Keratinocyte (primary cell): ENCODE measurements around the gene TIGD6. TPM values are rescaled to one million over a fixed set of nuclear protein-coding genes. Genes with fewer than 3 reads are reported as not detected.

ENCODE experiments used
- DNase-seq: peaks from one replicate; pipeline ENCODE4 v3.0.0-alpha.2; 2011; ENCODE audit warnings: low read depth, missing footprints, low spot score
- FAIRE-seq: peaks from 2 replicates; lab custom pipeline; 2011; peaks lifted over from hg19 to GRCh38; lab: Jason Lieb, UNC
- H2AFZ ChIP-seq: 2 replicates; pipeline ENCODE4 v1.6.0; 2012; ENCODE audit warnings: low read length, control low read depth, inconsistent platforms; ENCODE audit not compliant: control insufficient read depth
- H3K27ac ChIP-seq: 2 replicates; pipeline ENCODE4 v1.5.1; 2011; ENCODE audit warnings: low read length; ENCODE audit not compliant: control insufficient read depth, insufficient read depth
- H3K27me3 ChIP-seq: 3 replicates; pipeline ENCODE4 v1.6.0; 2011; ENCODE audit warnings: low read length; ENCODE audit not compliant: control insufficient read depth, insufficient read depth; ENCODE audit errors: extremely low read depth
- H3K36me3 ChIP-seq, 2 experiments: 2 replicates in 1 of 2; 3 replicates in 1 of 2; pipeline ENCODE4 v1.5.1; 2011; ENCODE audit warnings: low read length in 2 of 2, mild to moderate bottlenecking in 1 of 2; ENCODE audit not compliant: control insufficient read depth in 2 of 2, insufficient read depth in 2 of 2; ENCODE audit errors: extremely low read depth in 1 of 2
- H3K4me1 ChIP-seq: 3 replicates; pipeline ENCODE4 v1.5.1; 2011; ENCODE audit warnings: low read length; ENCODE audit not compliant: control insufficient read depth, insufficient read depth; ENCODE audit errors: extremely low read depth
- H3K4me2 ChIP-seq: 3 replicates; pipeline ENCODE4 v1.6.0; 2011; ENCODE audit warnings: low read depth, low read length; ENCODE audit not compliant: control insufficient read depth, insufficient read depth; ENCODE audit errors: extremely low read depth
- H3K4me3 ChIP-seq, 3 experiments: fragments of 200-600 bp in 1 of 3; sonication (generic) in 1 of 3; 2 replicates in 2 of 3; 3 replicates in 1 of 3; pipeline ENCODE4 v1.5.1; 2011 to 2016; ENCODE audit warnings: low read length in 3 of 3, mild to moderate bottlenecking in 3 of 3, control low read depth in 2 of 3, inconsistent platforms in 1 of 3, low read depth in 1 of 3, mixed read lengths in 1 of 3, mixed run types in 1 of 3, moderate library complexity in 1 of 3; ENCODE audit not compliant: control insufficient read depth in 2 of 3, insufficient read depth in 2 of 3; ENCODE audit errors: extremely low read depth in 1 of 3
- H3K79me2 ChIP-seq: 2 replicates; pipeline ENCODE4 v1.6.0; 2012; ENCODE audit warnings: low read length; ENCODE audit not compliant: control insufficient read depth, insufficient read depth
- H3K9ac ChIP-seq: 3 replicates; pipeline ENCODE4 v1.6.0; 2011; ENCODE audit warnings: low read length; ENCODE audit not compliant: control insufficient read depth, insufficient read depth; ENCODE audit errors: extremely low read depth
- H3K9me1 ChIP-seq: 3 replicates; pipeline ENCODE4 v1.6.0; 2011; ENCODE audit warnings: low read length; ENCODE audit not compliant: control insufficient read depth, insufficient read depth; ENCODE audit errors: extremely low read depth
- H3K9me3 ChIP-seq: 2 replicates; pipeline ENCODE4 v1.5.1; 2012; ENCODE audit warnings: low read depth, low read length; ENCODE audit not compliant: control insufficient read depth
- H4K20me1 ChIP-seq: 3 replicates; pipeline ENCODE4 v1.6.0; 2011; ENCODE audit warnings: low read length; ENCODE audit not compliant: control insufficient read depth, insufficient read depth; ENCODE audit errors: extremely low read depth
- CTCF ChIP-seq, 3 experiments: IDR thresholded peaks in 1 of 3; conservative IDR thresholded peaks in 1 of 3; optimal IDR thresholded peaks in 1 of 3; 2 replicates in 2 of 3; 3 replicates in 1 of 3; pipeline versions ENCODE3 to v1.5.1; 2011; ENCODE audit warnings: low read length in 3 of 3, mild to moderate bottlenecking in 3 of 3, moderate library complexity in 2 of 3, control low read depth in 1 of 3, inconsistent platforms in 1 of 3; ENCODE audit not compliant: insufficient read depth in 2 of 3; ENCODE audit errors: extremely low read depth in 1 of 3
- EZH2 ChIP-seq: IDR thresholded peaks from one replicate; pipeline ENCODE4 v1.6.1; 2012; ENCODE audit warnings: inconsistent platforms, mild to moderate bottlenecking, low read length, moderate library complexity
- dilution Hi-C: fragments of 300-500 bp; cut with MboI; formaldehyde crosslinking; loops from one replicate; pipeline ENCODE4 v1.7.0; 2020; ENCODE audit warnings: low sequenced_read_pairs; ENCODE audit not compliant: extremely low pct_ligation_motif_present
- polyA plus RNA-seq, 5 experiments: library from polyadenylated mRNA; depleted of rRNA in 3 of 5; stranded (reverse) in 3 of 5; stranded (forward) in 1 of 5; unstranded in 1 of 5; fragments of >200 nt; gene quantifications; 1 replicate in 1 of 5; 2 replicates in 3 of 5; 3 replicates in 1 of 5; pipeline versions ENCODE4 v1.2.1 to v1.2.3, GENCODE V29; 2011 to 2012; ENCODE audit warnings: missing spikeins in 2 of 5, low read depth in 1 of 5, low replicate concordance in 1 of 5

The TIGD6 gene
- polyA plus RNA-seq, 1 donor (not counting 4 experiments of a cell fraction or from before 2014, with no cell fraction given), result 4.1 TPM

- FAIRE-seq, result no peak
- peaks cover 30% of the 10 kb centered on the region for H3K79me2 ChIP-seq
- H3K36me3 ChIP-seq, result peaks cover 38 to 46% of the 10 kb centered on the region in 2 experiments
These were observed 14.0 kb upstream of the TIGD6 start for GRCh38 chr5:150014456-150014855.

GRCh38 chr5:150013931-150014330 is 13.5 kb upstream of the TIGD6 start:
- Histone ChIP-seq H3K27me3 (no peaks in the 10 kb centered on the region), H3K9me1 (peaks cover 3% of the 10 kb centered on the region), H3K9me3 (peaks cover 8% of the 10 kb centered on the region), H3K4me3 (no peak overlapping the region), H3K36me3 (peaks cover 38 to 47% of the 10 kb centered on the region in 2 experiments), H3K4me2 (no peak overlapping the region), H3K4me1 (peaks cover 11% of the 10 kb centered on the region), H3K27ac (no peak overlapping the region), H3K79me2 (peaks cover 32% of the 10 kb centered on the region), H4K20me1 (no peaks in the 10 kb centered on the region), H3K9ac (no peak overlapping the region), H2AFZ (no peak overlapping the region)
- dilution Hi-C loops, result no loop called here
- no peak for FAIRE-seq
- TF ChIP-seq CTCF (optimal IDR thresholded peaks at IDR 0.05 in 1 of 3, IDR thresholded peaks at IDR 0.05 in 1 of 3, conservative IDR thresholded peaks at IDR 0.05 in 1 of 3; ENCODE audit: extremely low read depth in 1 of 3, insufficient read depth in 2 of 3, low read length in 3 of 3), result no peak
- no peak for TF ChIP-seq EZH2
- DNase-seq, result no peak

More at GRCh38 chr5:150014456-150014855, 14.0 kb upstream of the TIGD6 start:
- Histone ChIP-seq H3K9me1 (peaks cover 3% of the 10 kb centered on the region), H3K4me2 (no peak overlapping the region), H3K9me3 (peaks cover 8% of the 10 kb centered on the region), H3K9ac (no peak overlapping the region), H3K27me3 (no peaks in the 10 kb centered on the region), H4K20me1 (no peaks in the 10 kb centered on the region), H3K4me1 (peaks cover 14% of the 10 kb centered on the region), H3K4me3 (no peak overlapping the region), H2AFZ (no peak overlapping the region), H3K27ac (no peak overlapping the region)
- TF ChIP-seq CTCF (optimal IDR thresholded peaks at IDR 0.05 in 1 of 3, IDR thresholded peaks at IDR 0.05 in 1 of 3, conservative IDR thresholded peaks at IDR 0.05 in 1 of 3; ENCODE audit: extremely low read depth in 1 of 3, insufficient read depth in 2 of 3, low read length in 3 of 3) (no peak), EZH2 (no peak)
- dilution Hi-C loops, result no loop called here
- DNase-seq, result no peak
